BE2C (cell line): Measurements from ENCODE around the gene MOG.

Experiments
- DNase-seq: peaks from one replicate; pipeline ENCODE4 v3.0.0-alpha.2; 2020
- H3K27me3 ChIP-seq: fragments of 250-450 bp; sonication (Bioruptor Pico); 2 replicates; pipeline ENCODE4 v1.5.1; 2020; ENCODE audit warnings: mild to moderate bottlenecking
- H3K36me3 ChIP-seq: fragments of 250-450 bp; sonication (Bioruptor Pico); 2 replicates; pipeline ENCODE4 v1.5.1; 2020; ENCODE audit warnings: mild to moderate bottlenecking
- H3K4me1 ChIP-seq: fragments of 250-450 bp; sonication (Bioruptor Pico); 2 replicates; pipeline ENCODE4 v1.5.1; 2020
- H3K4me3 ChIP-seq: 2 replicates; pipeline ENCODE4 v1.5.1; 2011; ENCODE audit warnings: low read depth, low read length
- H3K9me3 ChIP-seq: fragments of 250-450 bp; sonication (Bioruptor Pico); 2 replicates; pipeline ENCODE4 v1.5.1; 2020
- CTCF ChIP-seq: IDR thresholded peaks from 2 replicates; pipeline ENCODE4 v1.5.1; 2012; ENCODE audit warnings: mild to moderate bottlenecking, low read depth, low read length

Gene MOG

GRCh38 chr6:29649701-29650673 lies 6.9 kb upstream of the MOG start:
- no peaks in the 10 kb centered on the region for H3K36me3 ChIP-seq
- peak; percentile 95 for TF ChIP-seq CTCF
- no peaks in the 10 kb centered on the region; the same call in 1 of the 2 replicates for H3K4me1 ChIP-seq
- peaks cover 4% of the 10 kb centered on the region for H3K27me3 ChIP-seq
- H3K9me3 ChIP-seq: no peaks in the 10 kb centered on the region
- DNase-seq: peak; percentile 96
- peak overlapping the region; percentile 58 for H3K4me3 ChIP-seq

- Histone ChIP-seq H3K4me1 (no peaks in the 10 kb centered on the region; the same call in 1 of the 2 replicates), H3K27me3 (peaks cover 14% of the 10 kb centered on the region), H3K9me3 (no peaks in the 10 kb centered on the region), H3K4me3 (no peak overlapping the region), H3K36me3 (no peaks in the 10 kb centered on the region)
- no peak for DNase-seq
- peak; percentile 66 for TF ChIP-seq CTCF
These were observed 5.3 kb upstream of the MOG start for GRCh38 chr6:29651413-29652197.

- Histone ChIP-seq H3K36me3 (no peaks in the 10 kb centered on the region), H3K4me3 (no peak overlapping the region), H3K27me3 (peaks cover 17% of the 10 kb centered on the region), H3K9me3 (no peaks in the 10 kb centered on the region), H3K4me1 (no peaks in the 10 kb centered on the region; the same call in 1 of the 2 replicates)
- no peak for DNase-seq
- no peak for TF ChIP-seq CTCF
These were observed 4.7 kb upstream of the MOG start for GRCh38 chr6:29652198-29652584.

GRCh38 chr6:29653452-29654038 lies 3.3 kb upstream of the MOG start:
- H3K4me1 ChIP-seq: no peaks in the 10 kb centered on the region; the same call in 1 of the 2 replicates
- H3K4me3 ChIP-seq: no peak overlapping the region
- H3K9me3 ChIP-seq: no peaks in the 10 kb centered on the region
- no peaks in the 10 kb centered on the region for H3K36me3 ChIP-seq
- peak; percentile 53 for DNase-seq
- peaks cover 21% of the 10 kb centered on the region for H3K27me3 ChIP-seq
- peak; percentile 80 for TF ChIP-seq CTCF

- Histone ChIP-seq H3K36me3 (no peaks in the 10 kb centered on the region), H3K9me3 (no peaks in the 10 kb centered on the region), H3K4me3 (no peak overlapping the region), H3K4me1 (no peaks in the 10 kb centered on the region), H3K27me3 (peaks cover 21% of the 10 kb centered on the region)
- TF ChIP-seq CTCF: no peak
- DNase-seq: no peak
These were observed 1.2 kb upstream of the MOG start for GRCh38 chr6:29655658-29656057.
